ENCODE results near the gene KRTAP10-5. TPM values are rescaled to one million over a fixed set of nuclear protein-coding genes. Genes with fewer than 3 reads are reported as not detected.

Gene KRTAP10-5
- total and polyA plus RNA-seq, 8 donors: not detected

DNA sequence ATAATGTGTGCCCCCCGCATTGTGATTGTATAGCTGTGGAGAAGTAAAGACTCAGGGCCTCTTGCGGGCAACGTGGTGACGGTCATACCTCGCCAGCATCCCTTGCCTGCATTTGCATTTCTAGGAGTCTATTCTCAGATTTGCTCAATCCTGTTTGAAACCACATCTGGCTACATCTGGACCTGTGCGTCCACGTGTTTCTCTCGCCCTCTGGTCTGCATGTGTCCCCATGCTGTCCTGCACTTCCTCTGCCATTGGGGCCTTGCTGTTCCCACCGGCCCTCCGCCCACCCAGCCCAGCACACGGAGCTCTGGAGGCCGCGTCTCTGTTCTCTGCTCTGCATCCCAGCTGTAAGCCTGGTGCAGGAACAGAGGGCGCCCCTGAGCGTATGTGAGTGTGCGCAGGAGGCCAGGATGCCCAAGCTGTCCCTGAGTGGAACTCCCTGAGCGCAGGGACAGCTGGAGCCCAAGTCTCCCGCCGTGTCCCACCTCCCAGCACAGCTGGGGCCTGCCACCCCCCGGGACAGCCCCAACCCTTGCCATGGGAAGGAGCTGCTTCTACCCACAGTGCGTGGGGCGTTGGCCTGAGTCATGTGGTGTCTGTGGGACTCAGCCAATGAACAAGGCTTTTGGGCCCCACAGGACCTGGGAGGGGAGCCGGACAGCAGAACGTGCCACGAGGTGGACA lies 30.7 kb downstream of the KRTAP10-5 start:
- 60 to 66% methylated on average over 25 of the region's 25 CpGs for WGBS, 2 donors
- intact Hi-C loops (cut with DNase I): no loop called here
- H3K4me3 ChIP-seq: no peak overlapping the region
- no peak overlapping the region for H3K27ac ChIP-seq
- FAIRE-seq (no peak), DNase-seq (no peak), ATAC-seq (no peak)
- H3K9me3 ChIP-seq: no peaks in the 10 kb centered on the region
- H3K4me1 ChIP-seq: no peaks in the 10 kb centered on the region
- H3K27me3 ChIP-seq: no peaks in the 10 kb centered on the region
- TF ChIP-seq, protein P1, sequence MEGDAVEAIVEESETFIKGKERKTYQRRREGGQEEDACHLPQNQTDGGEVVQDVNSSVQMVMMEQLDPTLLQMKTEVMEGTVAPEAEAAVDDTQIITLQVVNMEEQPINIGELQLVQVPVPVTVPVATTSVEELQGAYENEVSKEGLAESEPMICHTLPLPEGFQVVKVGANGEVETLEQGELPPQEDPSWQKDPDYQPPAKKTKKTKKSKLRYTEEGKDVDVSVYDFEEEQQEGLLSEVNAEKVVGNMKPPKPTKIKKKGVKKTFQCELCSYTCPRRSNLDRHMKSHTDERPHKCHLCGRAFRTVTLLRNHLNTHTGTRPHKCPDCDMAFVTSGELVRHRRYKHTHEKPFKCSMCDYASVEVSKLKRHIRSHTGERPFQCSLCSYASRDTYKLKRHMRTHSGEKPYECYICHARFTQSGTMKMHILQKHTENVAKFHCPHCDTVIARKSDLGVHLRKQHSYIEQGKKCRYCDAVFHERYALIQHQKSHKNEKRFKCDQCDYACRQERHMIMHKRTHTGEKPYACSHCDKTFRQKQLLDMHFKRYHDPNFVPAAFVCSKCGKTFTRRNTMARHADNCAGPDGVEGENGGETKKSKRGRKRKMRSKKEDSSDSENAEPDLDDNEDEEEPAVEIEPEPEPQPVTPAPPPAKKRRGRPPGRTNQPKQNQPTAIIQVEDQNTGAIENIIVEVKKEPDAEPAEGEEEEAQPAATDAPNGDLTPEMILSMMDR (IDR thresholded peaks at IDR 0.05): no peak
- H3K36me3 ChIP-seq: no peaks in the 10 kb centered on the region

DNA sequence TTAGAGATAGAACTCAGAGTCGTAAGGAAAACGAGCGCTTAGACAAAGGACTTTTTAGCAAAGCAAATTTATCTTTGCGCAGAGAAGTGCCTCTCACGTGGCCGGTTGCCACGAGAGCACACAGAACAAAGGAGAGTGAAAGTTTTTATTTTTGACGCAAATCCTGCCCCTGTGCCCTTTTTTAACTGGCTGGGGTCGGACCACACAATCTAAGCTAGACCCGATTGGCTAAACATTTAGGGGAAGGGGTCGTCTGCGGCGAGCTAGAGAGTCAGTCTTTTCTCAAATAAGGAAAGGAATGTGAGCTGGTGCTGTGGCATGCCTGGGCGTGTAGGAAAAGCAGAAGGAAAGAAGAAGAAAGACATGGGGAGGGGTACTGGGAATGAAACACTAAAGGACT lies 31.5 kb downstream of the KRTAP10-5 start:
- Histone ChIP-seq H3K27me3 (no peaks in the 10 kb centered on the region), H3K4me1 (no peaks in the 10 kb centered on the region), H3K36me3 (no peaks in the 10 kb centered on the region), H3K4me3 (no peak overlapping the region), H3K9me3 (no peaks in the 10 kb centered on the region), H3K27ac (no peak overlapping the region)
- ATAC-seq (no peak), DNase-seq (no peak), FAIRE-seq (no peak)
- TF ChIP-seq, protein P1 (IDR thresholded peaks at IDR 0.05): no peak
- intact Hi-C loops (cut with DNase I): no loop called here
- WGBS, 2 donors: 16 to 26% methylated on average over 14 of the region's 14 CpGs

DNA sequence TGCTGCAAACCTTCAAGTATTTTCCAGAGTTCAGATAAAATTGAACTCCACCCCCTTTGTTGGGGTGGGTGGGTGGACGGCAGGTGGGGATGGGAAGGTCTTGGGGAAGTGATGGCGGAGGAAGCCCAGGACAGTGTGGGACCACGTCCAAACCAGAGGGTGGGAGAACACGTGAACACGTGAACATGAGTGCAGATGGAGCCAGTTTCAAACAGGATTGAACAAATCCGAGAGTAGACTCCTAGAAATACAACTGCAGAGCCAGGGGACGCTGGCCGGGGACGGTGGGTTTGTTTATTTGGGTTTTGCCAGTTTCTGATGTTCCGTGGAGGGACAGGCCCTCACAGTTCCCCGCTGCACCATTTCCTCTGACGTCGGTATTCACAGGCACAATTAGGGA lies 32.0 kb downstream of the KRTAP10-5 start:
- no peaks in the 10 kb centered on the region for H3K27me3 ChIP-seq
- H3K4me1 ChIP-seq: no peaks in the 10 kb centered on the region
- no peak overlapping the region for H3K4me3 ChIP-seq
- H3K36me3 ChIP-seq: no peaks in the 10 kb centered on the region
- ATAC-seq: no peak
- WGBS, 2 donors: 45 to 56% methylated on average over 13 of the region's 13 CpGs
- FAIRE-seq: no peak
- TF ChIP-seq, protein P1 (IDR thresholded peaks at IDR 0.05): no peak
- no peak for DNase-seq
- no peak overlapping the region for H3K27ac ChIP-seq
- H3K9me3 ChIP-seq: no peaks in the 10 kb centered on the region
- intact Hi-C loops (cut with DNase I): no loop called here

DNA sequence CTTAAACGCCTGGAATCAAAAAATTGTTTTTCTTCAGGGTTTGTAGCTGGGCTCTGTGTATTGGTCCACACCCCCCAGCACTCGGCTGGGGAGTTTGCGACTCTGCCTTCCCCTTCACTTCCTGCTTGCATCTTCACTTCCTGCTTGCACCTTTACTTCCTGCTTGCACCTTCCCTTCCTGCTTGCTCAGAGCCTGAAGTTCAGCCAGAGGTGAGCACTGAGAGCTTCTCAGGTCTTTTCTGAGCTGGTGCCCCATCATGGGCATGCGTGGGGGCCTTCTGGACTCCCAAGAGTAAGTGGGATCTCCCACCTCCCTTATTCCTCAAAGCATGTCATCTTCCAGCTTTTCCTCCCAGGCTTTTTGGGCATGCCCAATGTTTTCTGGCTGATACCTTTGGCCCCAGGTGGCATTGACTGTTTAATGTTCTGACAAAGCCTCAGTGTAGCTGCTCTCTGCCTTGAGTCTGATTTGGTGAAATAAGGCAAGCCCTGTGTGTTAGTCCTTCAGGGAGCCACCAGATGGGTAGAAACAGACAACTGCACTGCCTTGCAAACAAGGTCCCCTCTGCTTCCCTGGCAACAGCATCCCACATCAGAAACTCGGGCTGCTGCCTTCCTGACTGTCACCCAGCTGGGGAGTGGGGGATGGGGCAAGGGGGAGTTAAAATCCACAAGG lies 32.6 kb downstream of the KRTAP10-5 start:
- ATAC-seq: no peak

More for the DNA sequence above, 32.6 kb downstream of the KRTAP10-5 start:
- intact Hi-C loops (cut with DNase I): no loop called here
- FAIRE-seq (no peak), DNase-seq (no peak)
- H3K4me1 ChIP-seq: no peaks in the 10 kb centered on the region
- H3K27ac ChIP-seq: no peak overlapping the region
- H3K9me3 ChIP-seq: no peaks in the 10 kb centered on the region
- no peaks in the 10 kb centered on the region for H3K27me3 ChIP-seq
- H3K36me3 ChIP-seq: no peaks in the 10 kb centered on the region
- H3K4me3 ChIP-seq: no peak overlapping the region
- TF ChIP-seq, protein P1 (IDR thresholded peaks at IDR 0.05): no peak
- WGBS, 2 donors: 40% methylated on average over 5 of the region's 5 CpGs

Data from pancreas (tissue), 10 donors.